GM12878 (cell line): ENCODE measurements around the gene KCNH4. TPM values are rescaled to one million over a fixed set of nuclear protein-coding genes. Genes with fewer than 3 reads are reported as not detected.

Experiments used
- ATF3 ChIP-seq: IDR thresholded peaks from 2 replicates; pipeline ENCODE4 v1.6.1; 2011; ENCODE audit warnings: low read depth, mild to moderate bottlenecking, low read length, moderate library complexity, borderline replicate concordance; ENCODE audit errors: extremely low read depth
- CEBPB ChIP-seq, 2 experiments: fragments of 150-350 bp in 1 of 2; IDR thresholded peaks; 2 replicates each; pipeline ENCODE4 v1.6.1; 2012 to 2014; ENCODE audit warnings: low read depth in 2 of 2, low read length in 2 of 2, borderline replicate concordance in 1 of 2, inconsistent platforms in 1 of 2
- CTCF ChIP-seq, 3 experiments: IDR thresholded peaks in 2 of 3; conservative IDR thresholded peaks in 1 of 3; 2 replicates each; pipeline ENCODE4 v1.5.1; 2011; ENCODE audit warnings: low read depth in 3 of 3, low read length in 3 of 3, mild to moderate bottlenecking in 3 of 3, control low read depth in 2 of 3, moderate library complexity in 2 of 3, inconsistent platforms in 1 of 3, mixed read lengths in 1 of 3; ENCODE audit not compliant: control insufficient read depth in 2 of 3, insufficient read depth in 1 of 3; ENCODE audit errors: extremely low read depth in 1 of 3
- E2F8 ChIP-seq: fragments of 450-650 bp; IDR thresholded peaks from 2 replicates; pipeline ENCODE4 v1.6.1; 2018; ENCODE audit warnings: mild to moderate bottlenecking, low read depth, moderate library complexity; ENCODE audit not compliant: partially characterized antibody
- ESRRA ChIP-seq: IDR thresholded peaks from 2 replicates; pipeline ENCODE4 v1.6.1; 2012; ENCODE audit warnings: mild to moderate bottlenecking, low read length, improper control_type of control experiment
- GATAD2B ChIP-seq: fragments of 450-650 bp; conservative IDR thresholded peaks from 2 replicates; pipeline ENCODE4 v1.6.1; 2017; ENCODE audit warnings: low read depth, mild to moderate bottlenecking, moderate library complexity
- HDAC6 ChIP-seq: fragments of 200-600 bp; sonication (generic); IDR thresholded peaks from one replicate; pipeline ENCODE4 v1.8.0; 2017; ENCODE audit warnings: antibody characterized with exemption; ENCODE audit not compliant: unreplicated experiment
- HDGF ChIP-seq: fragments of 450-650 bp; IDR thresholded peaks from 2 replicates; pipeline ENCODE4 v1.6.1; 2016; ENCODE audit warnings: antibody characterized with exemption
- IRF3 ChIP-seq: fragments of 450-650 bp; IDR thresholded peaks from 2 replicates; pipeline ENCODE4 v1.6.1; 2014; ENCODE audit warnings: mild to moderate bottlenecking
- MEF2B ChIP-seq: fragments of 450-650 bp; IDR thresholded peaks from 2 replicates; pipeline ENCODE4 v1.6.1; 2018; ENCODE audit warnings: mild to moderate bottlenecking, moderate library complexity; ENCODE audit not compliant: partially characterized antibody, poor library complexity, severe bottlenecking
- NR2C1 ChIP-seq: fragments of 450-650 bp; IDR thresholded peaks from 2 replicates; pipeline ENCODE4 v1.6.1; 2017; ENCODE audit warnings: antibody characterized with exemption, mild to moderate bottlenecking, moderate library complexity
- PKNOX1 ChIP-seq: fragments of 450-650 bp; IDR thresholded peaks from 2 replicates; pipeline ENCODE4 v1.6.1; 2016; ENCODE audit warnings: mild to moderate bottlenecking
- RFX5 ChIP-seq: IDR thresholded peaks from 2 replicates; pipeline ENCODE4 v1.6.1; 2011; ENCODE audit warnings: low read depth, low read length, improper control_type of control experiment
- SIN3A ChIP-seq: IDR thresholded peaks from 2 replicates; pipeline ENCODE4 v1.6.1; 2012; ENCODE audit warnings: low read depth, low read length, improper control_type of control experiment
- SMAD1 ChIP-seq: fragments of 450-650 bp; IDR thresholded peaks from 2 replicates; pipeline ENCODE4 v1.6.1; 2018; ENCODE audit warnings: mild to moderate bottlenecking, low read depth; ENCODE audit not compliant: partially characterized antibody
- SMAD5 ChIP-seq: IDR thresholded peaks from 2 replicates; pipeline ENCODE4 v1.6.1; 2016; ENCODE audit warnings: antibody characterized with exemption, low read depth
- ZBTB11 ChIP-seq: fragments of 450-650 bp; formaldehyde crosslinking; IDR thresholded peaks from 2 replicates; pipeline ENCODE4 v1.5.0; 2022; ENCODE audit warnings: mild to moderate bottlenecking, missing genetic modification characterization
- polyA plus RNA-seq, 11 experiments: library from polyadenylated mRNA; depleted of rRNA in 4 of 11; unstranded in 6 of 11; stranded (reverse) in 5 of 11; fragments of >200 nt; fragmentation: Nextera tagmentation in 4 of 11; fragmentation: Illumina TruSeq in 1 of 11; extraction: Ambion mirVana in 4 of 11; extraction: Trizol in 1 of 11; gene quantifications; 1 replicate in 1 of 11; 2 replicates in 10 of 11; pipeline versions ENCODE4 v1.2.1 to v1.2.3, GENCODE V29; 2011 to 2016; ENCODE audit warnings: inconsistent platforms in 2 of 11, missing spikeins in 2 of 11, low read depth in 1 of 11
- total RNA-seq, 4 experiments: library from RNA; depleted of rRNA in 3 of 4; stranded (reverse); fragments of >200 nt in 3 of 4; fragmentation: Illumina TruSeq in 1 of 4; extraction: Trizol in 1 of 4; gene quantifications; 2 replicates each; pipeline versions ENCODE4 v1.2.1 to v1.2.3, GENCODE V29; 2013 to 2021

The KCNH4 gene
- total and polyA plus RNA-seq, 10 of the 15 experiments (the other 5 are each of a cell fraction or from before 2014, with no cell fraction given), result 0.03 to 0.88 (median 0.10) TPM; not detected in 2

- TF ChIP-seq GATAD2B, result peak; percentile 64; the same call in 1 of the 2 replicates
- no peak for TF ChIP-seq ZBTB11 (CRISPR knock-in tag)
- peak; percentile 96 for TF ChIP-seq E2F8
- TF ChIP-seq HDGF, result peak; percentile 62; the same call in 1 of the 2 replicates
- TF ChIP-seq SMAD5, result no peak
- TF ChIP-seq SIN3A, result peak; percentile 67; the same call in 1 of the 2 replicates
- TF ChIP-seq ATF3, result 0 out of 2 replicates have a peak, but pooled peaks have one; percentile 23
- TF ChIP-seq HDAC6, result no peak
- peak; percentile 90 for TF ChIP-seq PKNOX1
- TF ChIP-seq CTCF (IDR thresholded peaks at IDR 0.05 in 2 of 3, conservative IDR thresholded peaks at IDR 0.05 in 1 of 3; ENCODE audit: control insufficient read depth in 2 of 3, extremely low read depth in 1 of 3, insufficient read depth in 1 of 3, low read depth in 3 of 3, low read length in 3 of 3), result peak; percentile 80 to 93 (median 80); a peak in 5 of 6 replicates
- no peak for TF ChIP-seq NR2C1
- no peak for TF ChIP-seq ESRRA
- no peak for TF ChIP-seq SMAD1
- TF ChIP-seq MEF2B, result peak; percentile 53
- TF ChIP-seq RFX5, result no peak
- TF ChIP-seq CEBPB (IDR thresholded peaks at IDR 0.05; ENCODE audit: borderline replicate concordance in 1 of 2, low read depth in 2 of 2, low read length in 2 of 2), result no peak
- no peak for TF ChIP-seq IRF3
Observed at GRCh38 chr17:42180922-42181850, at the start of gene KCNH4 (continued).
